K562 (cell line): ENCODE measurements around the gene OR52R1.

Source experiments
- NFE2L1 ChIP-seq: fragments of 450-650 bp; IDR thresholded peaks from 2 replicates; pipeline ENCODE4 v1.6.1; 2016; ENCODE audit warnings: missing genetic modification characterization, low read depth, mild to moderate bottlenecking, missing compliant biosample characterization, moderate library complexity, borderline replicate concordance
- TAF1 ChIP-seq: IDR thresholded peaks from 2 replicates; pipeline ENCODE4 v1.6.1; 2011; ENCODE audit warnings: mild to moderate bottlenecking, low read length, moderate library complexity; ENCODE audit not compliant: insufficient read depth, control insufficient read depth, severe bottlenecking; ENCODE audit errors: extremely low read depth

DNA sequence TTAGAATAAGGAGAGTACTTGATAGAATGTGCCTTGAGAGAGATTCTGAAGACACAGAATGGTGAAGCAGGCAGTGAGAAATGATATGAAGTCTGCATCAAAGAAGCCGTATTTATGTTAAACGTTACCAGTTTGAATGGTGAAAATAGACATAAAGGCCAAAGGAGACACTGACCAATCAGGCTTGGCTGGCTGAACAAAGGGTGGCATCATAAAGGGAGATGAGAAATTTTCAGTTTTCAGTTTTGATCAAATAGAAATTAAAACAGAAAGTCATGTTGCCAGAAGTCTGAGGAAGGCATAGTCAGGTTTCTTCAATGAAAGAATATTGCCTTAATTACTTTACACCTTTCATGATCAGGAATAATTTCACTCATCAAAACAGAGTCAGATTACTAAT, 41.1 kb downstream of the OR52R1 start:
- TF ChIP-seq NFE2L1 (tag) (no peak), TAF1 (no peak)
